HG02571 (cell line): Measurements from ENCODE around the gene SMIM8.

Source experiments
- ATAC-seq: cut with Tn5 transposase; IDR thresholded peaks from one replicate; pipeline ENCODE4 v1.9.1; 2021; ENCODE audit warnings: mild to moderate bottlenecking, moderate library complexity; ENCODE audit not compliant: unreplicated experiment

The SMIM8 gene

GRCh38 chr6:87333591-87334181, 11.3 kb downstream of the SMIM8 start:
- no peak for ATAC-seq

GRCh38 chr6:87334683-87335082, 12.3 kb downstream of the SMIM8 start:
- ATAC-seq = no peak

- no peak for ATAC-seq
These were observed 14.0 kb downstream of the SMIM8 start for GRCh38 chr6:87336367-87336766.

GRCh38 chr6:87340230-87340629, 17.8 kb downstream of the SMIM8 start:
- ATAC-seq = no peak

GRCh38 chr6:87341158-87341557, 18.8 kb downstream of the SMIM8 start:
- ATAC-seq = no peak

GRCh38 chr6:87341899-87342298, 19.5 kb downstream of the SMIM8 start:
- ATAC-seq = peak; percentile 87

GRCh38 chr6:87342829-87343228, 20.4 kb downstream of the SMIM8 start:
- no peak for ATAC-seq

GRCh38 chr6:87344731-87345130, 22.3 kb downstream of the SMIM8 start, which contains the start of gene C6orf163:
Gene C6orf163 (plus strand): TSS chr6:87344813. CDS start chr6:87345100, 287 bp downstream.
- no peak for ATAC-seq

- ATAC-seq = no peak
These were observed 24.3 kb downstream of the SMIM8 start for GRCh38 chr6:87346700-87347099.

- no peak for ATAC-seq
These were observed 27.5 kb downstream of the SMIM8 start for GRCh38 chr6:87349896-87350295.

- ATAC-seq = no peak
These were observed 28.1 kb downstream of the SMIM8 start for GRCh38 chr6:87350516-87350915.

GRCh38 chr6:87351583-87351982, 29.2 kb downstream of the SMIM8 start:
- ATAC-seq = no peak

- no peak for ATAC-seq
These were observed 33.8 kb downstream of the SMIM8 start for GRCh38 chr6:87356181-87356580.

GRCh38 chr6:87357479-87358196, 35.2 kb downstream of the SMIM8 start:
- no peak for ATAC-seq

GRCh38 chr6:87364602-87365252, 42.3 kb downstream of the SMIM8 start:
- ATAC-seq = no peak

GRCh38 chr6:87366072-87366827, 43.9 kb downstream of the SMIM8 start:
- no peak for ATAC-seq

- ATAC-seq = no peak
These were observed 44.5 kb downstream of the SMIM8 start for GRCh38 chr6:87366899-87367298.

- ATAC-seq = no peak
These were observed 51.0 kb downstream of the SMIM8 start for GRCh38 chr6:87373377-87373776.

- ATAC-seq = no peak
These were observed 52.9 kb downstream of the SMIM8 start for GRCh38 chr6:87375315-87375714.

- ATAC-seq = no peak
These were observed 54.3 kb downstream of the SMIM8 start for GRCh38 chr6:87376643-87377042.

GRCh38 chr6:87378947-87379346, 56.6 kb downstream of the SMIM8 start:
- ATAC-seq = peak; percentile 50
